Suppressor macrophage treated with lipopolysaccharide for 4 hours (primary cell): Measurements from ENCODE around the gene ZSCAN21.

Experiments
- DNase-seq: peaks from one replicate; pipeline ENCODE4 v3.0.0-alpha.2; 2020

ZSCAN21 gene

DNA sequence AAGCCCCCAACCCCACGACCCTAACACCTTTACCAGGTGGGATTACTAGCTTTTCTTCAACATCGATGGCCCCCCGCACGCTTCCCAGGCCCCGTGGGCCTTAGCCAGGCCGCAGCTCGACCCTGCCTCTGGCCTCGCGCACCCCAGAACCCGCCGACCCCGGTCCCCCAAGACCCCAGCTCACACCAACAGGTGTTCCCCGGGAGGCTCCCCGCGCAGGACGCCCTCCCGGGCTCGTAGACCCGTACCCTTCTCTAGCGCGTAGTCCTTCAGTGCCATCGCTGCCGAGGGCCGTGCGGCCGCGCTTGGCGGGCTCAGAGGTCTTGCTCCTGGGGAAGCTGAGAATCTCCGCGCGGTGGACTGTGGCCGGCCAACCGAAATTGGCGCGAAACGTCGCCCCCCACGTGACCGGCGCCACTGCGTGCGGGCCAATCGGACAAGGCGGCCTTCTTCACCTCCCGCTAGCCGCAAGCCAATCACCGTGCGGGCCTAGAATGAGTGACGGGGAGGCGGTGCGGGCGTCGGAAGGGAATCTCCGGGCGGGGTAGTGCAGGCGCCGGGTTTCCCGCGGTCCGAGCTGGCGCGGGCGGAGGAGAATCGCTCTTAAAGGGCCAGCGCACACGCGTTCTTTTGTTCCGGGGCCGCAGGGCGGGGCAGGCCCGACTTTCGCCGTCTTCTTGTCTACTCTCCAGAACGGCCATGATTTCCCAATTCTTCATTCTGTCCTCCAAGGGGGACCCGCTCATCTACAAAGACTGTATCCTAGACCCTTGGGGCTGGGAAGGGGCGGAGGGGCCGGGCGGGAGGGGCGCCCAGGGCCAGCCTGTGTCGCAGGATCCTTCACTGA lies 51.7 kb downstream of the ZSCAN21 start, which contains the start of the genes AP4M1 and MCM7:
TSS of gene AP4M1 (plus strand) at position 628 of the 847 bp plus-strand sequence. CDS start at position 700, 72 bp downstream.
TSS of gene MCM7 (minus strand) at position 382 of the 847 bp plus-strand sequence. CDS start at position 279, 103 bp downstream.
- peak; percentile 99 for DNase-seq

DNA sequence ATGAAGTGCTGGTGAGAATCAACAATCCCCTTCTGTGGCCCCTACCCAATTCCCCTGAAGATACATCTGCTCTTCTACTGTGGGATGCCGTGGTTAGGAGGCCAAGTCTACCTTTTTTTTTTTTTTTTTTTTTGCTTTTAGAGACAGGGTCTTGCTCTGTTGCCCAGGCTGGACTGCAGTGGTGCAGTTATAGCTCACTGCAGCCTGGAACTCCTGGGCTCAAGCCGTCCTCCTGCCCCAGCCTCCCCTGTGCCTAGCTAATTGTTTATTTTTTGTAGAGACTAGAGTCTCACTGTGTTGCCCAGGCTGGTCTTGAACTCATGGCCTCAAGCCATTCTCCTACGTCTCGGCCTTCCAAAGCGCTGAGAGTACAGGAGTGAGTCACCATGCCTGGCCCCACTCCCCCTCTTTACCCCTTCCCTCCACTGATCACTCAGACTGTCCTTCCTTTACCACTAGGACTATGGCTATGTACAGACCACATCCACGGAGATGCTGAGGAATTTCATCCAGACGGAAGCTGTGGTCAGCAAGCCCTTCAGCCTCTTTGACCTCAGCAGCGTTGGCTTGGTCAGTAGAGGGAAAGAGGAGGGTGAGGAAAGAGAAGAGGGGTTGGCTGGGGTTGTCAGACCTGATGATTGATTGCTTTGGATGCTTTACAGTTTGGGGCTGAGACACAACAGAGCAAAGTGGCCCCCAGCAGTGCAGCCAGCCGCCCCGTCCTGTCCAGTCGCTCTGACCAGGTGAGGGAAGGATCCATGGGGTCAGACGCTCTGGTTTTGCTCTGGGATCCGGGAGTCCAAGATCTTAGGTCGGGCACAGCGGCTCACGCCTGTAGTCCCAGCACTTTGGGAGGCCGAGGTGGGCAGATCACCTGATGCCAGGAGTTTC lies 53.6 kb downstream of the ZSCAN21 start:
- DNase-seq = no peak

- no peak for DNase-seq
Measured at GRCh38 chr7:100105534-100105933, 56.0 kb downstream of the ZSCAN21 start.

GRCh38 chr7:100106633-100107032 lies 57.1 kb downstream of the ZSCAN21 start:
- DNase-seq = no peak

- no peak for DNase-seq
Measured at GRCh38 chr7:100107125-100107737, 57.7 kb downstream of the ZSCAN21 start.

DNA sequence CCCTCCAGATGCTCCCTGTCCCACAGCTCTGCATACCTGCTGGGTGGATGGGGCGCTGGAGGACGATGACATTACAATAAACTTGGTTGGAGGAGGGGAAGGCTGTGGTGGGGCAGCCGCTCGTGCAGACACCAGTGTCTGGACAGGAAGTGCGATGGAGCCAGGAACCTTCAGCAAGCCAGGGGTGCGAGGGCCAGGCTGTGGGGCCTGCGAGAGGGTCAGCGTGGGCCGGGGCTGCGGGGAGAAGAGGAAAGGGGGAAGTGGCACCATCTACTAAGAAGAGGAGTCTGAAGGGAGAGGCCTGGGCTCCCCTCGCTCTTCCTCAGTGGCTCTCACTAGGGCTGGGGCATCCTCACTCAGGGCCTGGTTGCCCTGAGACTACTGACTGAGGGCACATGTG lies 58.3 kb downstream of the ZSCAN21 start:
- no peak for DNase-seq

DNA sequence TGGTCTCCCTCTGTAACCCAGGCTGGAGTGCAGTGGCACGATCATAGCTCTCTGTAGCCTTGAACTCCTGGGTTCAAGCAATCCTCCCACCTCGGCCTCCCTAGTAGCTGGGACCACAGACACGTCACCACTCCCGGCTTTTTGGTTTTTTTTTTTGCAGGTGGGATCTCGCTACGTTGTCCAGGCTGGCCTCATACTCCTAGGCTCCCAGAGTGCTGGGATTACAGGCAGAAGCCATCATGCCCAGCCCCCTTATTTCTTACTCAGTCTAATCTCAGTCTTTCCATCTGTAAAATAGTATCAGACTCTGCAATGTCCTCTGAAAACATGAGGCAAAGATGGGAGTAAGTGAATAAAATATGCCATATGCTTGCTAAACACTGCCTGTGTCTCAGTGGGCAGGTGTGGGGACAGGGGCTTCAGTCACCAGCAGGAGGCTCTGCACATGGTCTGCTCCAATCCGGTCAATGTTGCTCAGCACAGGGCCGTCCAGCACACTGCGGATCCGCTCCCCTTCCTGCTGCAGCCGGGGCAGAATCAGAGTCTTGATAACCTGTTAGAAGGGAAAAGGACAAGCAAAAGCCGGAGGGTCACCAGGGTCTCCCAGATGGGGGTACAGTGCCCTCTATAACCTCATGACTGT lies 60.1 kb downstream of the ZSCAN21 start:
- no peak for DNase-seq

- no peak for DNase-seq
Measured at GRCh38 chr7:100111156-100111555, 61.6 kb downstream of the ZSCAN21 start.

DNA sequence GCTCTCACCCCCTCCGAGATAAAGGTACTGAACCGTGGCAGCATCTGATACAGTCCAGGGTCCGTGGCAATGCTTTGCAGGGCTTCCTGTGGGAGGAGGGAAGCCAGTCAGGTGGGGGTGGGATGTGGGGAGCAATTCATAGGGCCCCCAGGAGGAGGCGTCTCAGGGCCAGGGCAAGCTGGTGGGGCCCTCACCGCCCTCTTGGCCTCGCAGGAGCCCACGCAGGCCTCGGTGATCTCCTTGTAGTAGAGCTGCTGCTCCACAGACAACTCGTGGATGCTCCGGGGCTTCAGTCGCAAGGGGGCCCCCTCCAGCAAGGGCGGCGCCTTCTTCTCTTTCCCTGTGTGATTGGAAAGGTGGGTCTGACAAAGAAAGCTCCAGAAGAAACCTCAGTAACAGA lies 62.3 kb downstream of the ZSCAN21 start:
- DNase-seq = no peak
